PC-9 (cell line): Measurements from ENCODE around the gene GABRA4. TPM values are rescaled to one million over a fixed set of nuclear protein-coding genes. Genes with fewer than 3 reads are reported as not detected.

Experiments used
- BruUV-seq: library from RNA; stranded (reverse); fragments of 400-500 nt; replicated peaks from 2 replicates; lab custom pipeline; 2021; lab: Mats Ljungman, UMichigan
- CTCF ChIA-PET: fragments of 300-600 bp; sonication (Branson Sonifier 250); formaldehyde crosslinking; loops from one replicate; lab custom pipeline; 2022; ENCODE audit warnings: antibody characterized with exemption; lab: Charles Lee
- POLR2A ChIA-PET: fragments of 300-600 bp; sonication (Branson Sonifier 250); formaldehyde crosslinking; loops from one replicate; lab custom pipeline; 2022; ENCODE audit warnings: antibody characterized with exemption; ENCODE audit not compliant: unreplicated experiment; lab: Charles Lee
- DNase-seq, 2 experiments: peaks; one replicate each; pipeline versions ENCODE4 v3.0.0 to v3.0.0-alpha.2; 2015 to 2022; ENCODE audit warnings: mixed read lengths in 1 of 2
- H2AFZ ChIP-seq: fragments of 200-600 bp; sonication (generic); 2 replicates; pipeline ENCODE4 v1.8.1; 2017; ENCODE audit warnings: antibody characterized with exemption
- H3F3A ChIP-seq: fragments of 200-600 bp; sonication (generic); 2 replicates; pipeline ENCODE4 v1.8.1; 2017; ENCODE audit warnings: antibody characterized with exemption, mild to moderate bottlenecking, low read depth; ENCODE audit not compliant: insufficient read depth
- H3K27ac ChIP-seq: fragments of 200-600 bp; sonication (generic); 2 replicates; pipeline ENCODE4 v1.6.1; 2016; ENCODE audit warnings: mixed run types
- H3K27me3 ChIP-seq: fragments of 200-600 bp; sonication (generic); 2 replicates; pipeline ENCODE4 v1.6.1; 2016; ENCODE audit warnings: low read depth, mixed run types; ENCODE audit not compliant: insufficient read depth
- H3K36me3 ChIP-seq: fragments of 200-600 bp; sonication (generic); 2 replicates; pipeline ENCODE4 v1.6.1; 2016; ENCODE audit warnings: low read depth, mixed run types
- H3K4me1 ChIP-seq: fragments of 200-600 bp; sonication (generic); replicated peaks from 2 replicates; pipeline ENCODE4 v1.6.1; 2016; ENCODE audit warnings: mixed run types; ENCODE audit not compliant: insufficient read depth
- H3K4me2 ChIP-seq: fragments of 200-600 bp; sonication (generic); 2 replicates; pipeline ENCODE4 v1.6.1; 2017; ENCODE audit warnings: mixed run types
- H3K4me3 ChIP-seq: fragments of 200-600 bp; sonication (generic); 2 replicates; pipeline ENCODE4 v1.6.1; 2016; ENCODE audit warnings: mixed run types
- H3K79me2 ChIP-seq: fragments of 200-600 bp; sonication (generic); 2 replicates; pipeline ENCODE4 v1.6.1; 2017; ENCODE audit warnings: low read depth, mixed run types
- H3K9me2 ChIP-seq: fragments of 200-600 bp; sonication (generic); 2 replicates; pipeline ENCODE4 v1.8.1; 2017; ENCODE audit warnings: mild to moderate bottlenecking; ENCODE audit not compliant: insufficient read depth
- H3K9me3 ChIP-seq: fragments of 200-600 bp; sonication (generic); 2 replicates; pipeline ENCODE4 v1.8.1; 2016; ENCODE audit warnings: low read depth; ENCODE audit not compliant: insufficient read depth
- H4K20me1 ChIP-seq: fragments of 200-600 bp; sonication (generic); 2 replicates; pipeline ENCODE4 v1.8.1; 2017; ENCODE audit not compliant: insufficient read depth
- CTCF ChIP-seq: fragments of 200-600 bp; sonication (generic); conservative IDR thresholded peaks from 2 replicates; pipeline ENCODE4 v1.6.1; 2017; ENCODE audit warnings: mixed run types, antibody characterized with exemption, mild to moderate bottlenecking, moderate library complexity
- EZH2 ChIP-seq: fragments of 200-600 bp; sonication (generic); IDR thresholded peaks from 2 replicates; pipeline ENCODE4 v1.8.0; 2017; ENCODE audit warnings: antibody characterized with exemption, low read depth
- intact Hi-C: fragments of 100-400 bp; cut with micrococcal nuclease; formaldehyde crosslinking; loops from one replicate; pipeline ENCODE4 v1.10.0; 2022; ENCODE audit not compliant: unreplicated experiment
- total RNA-seq: library from RNA; stranded (reverse); gene quantifications from 2 replicates; pipeline ENCODE4 v1.2.3, GENCODE V29; 2021

Gene GABRA4
- total RNA-seq, 1 experiment from 2014 or later: not detected

- no peaks in the 10 kb centered on the region for H3K79me2 ChIP-seq
- H4K20me1 ChIP-seq: no peaks in the 10 kb centered on the region
- intact Hi-C loops: no loop called here
- H3F3A ChIP-seq: no peaks in the 10 kb centered on the region
- H3K4me2 ChIP-seq: no peak overlapping the region
- no peaks in the 10 kb centered on the region for H3K4me1 ChIP-seq
- no peak overlapping the region for H2AFZ ChIP-seq
- no peaks in the 10 kb centered on the region for H3K9me3 ChIP-seq
- BruUV-seq: no TSS peak
- POLR2A ChIA-PET: no interaction called here
- H3K36me3 ChIP-seq: no peaks in the 10 kb centered on the region
- H3K4me3 ChIP-seq: no peak overlapping the region
- no peak overlapping the region for H3K27ac ChIP-seq
- H3K9me2 ChIP-seq: no peaks in the 10 kb centered on the region
- no peak for TF ChIP-seq EZH2
- TF ChIP-seq CTCF: no peak
- DNase-seq: no peak
- CTCF ChIA-PET: no interaction called here
- H3K27me3 ChIP-seq: no peaks in the 10 kb centered on the region
Observed at GRCh38 chr4:47012676-47013075, 19.3 kb upstream of the GABRA4 start.

- Histone ChIP-seq H3K27ac (no peak overlapping the region), H3K4me3 (no peak overlapping the region), H3K4me2 (peak overlapping the region; percentile 21; the same call in 1 of the 2 replicates), H3K27me3 (no peaks in the 10 kb centered on the region), H2AFZ (no peak overlapping the region), H3K9me2 (no peaks in the 10 kb centered on the region), H3F3A (no peaks in the 10 kb centered on the region), H3K4me1 (no peaks in the 10 kb centered on the region), H4K20me1 (no peaks in the 10 kb centered on the region), H3K79me2 (no peaks in the 10 kb centered on the region), H3K9me3 (no peaks in the 10 kb centered on the region), H3K36me3 (no peaks in the 10 kb centered on the region)
- DNase-seq: no peak
- no TSS peak for BruUV-seq
- CTCF ChIA-PET: no interaction called here
- intact Hi-C loops: no loop called here
- TF ChIP-seq EZH2: no peak
- TF ChIP-seq CTCF: no peak
- POLR2A ChIA-PET: no interaction called here
Observed at GRCh38 chr4:47010912-47011446, 17.6 kb upstream of the GABRA4 start.

- TF ChIP-seq CTCF: no peak
- TF ChIP-seq EZH2: no peak
- no peaks in the 10 kb centered on the region for H3K4me1 ChIP-seq
- DNase-seq: no peak
- no peak overlapping the region for H3K4me3 ChIP-seq
- H3K79me2 ChIP-seq: no peaks in the 10 kb centered on the region
- H3K27me3 ChIP-seq: no peaks in the 10 kb centered on the region
- no peaks in the 10 kb centered on the region for H3K36me3 ChIP-seq
- H4K20me1 ChIP-seq: no peaks in the 10 kb centered on the region
- H3K27ac ChIP-seq: no peak overlapping the region
- ChIA-PET POLR2A (no interaction called here), CTCF (no interaction called here)
- H3K4me2 ChIP-seq: peak overlapping the region; percentile 21; the same call in 1 of the 2 replicates
- no peaks in the 10 kb centered on the region for H3K9me3 ChIP-seq
- no peaks in the 10 kb centered on the region for H3F3A ChIP-seq
- BruUV-seq: no TSS peak
- intact Hi-C loops: no loop called here
- no peak overlapping the region for H2AFZ ChIP-seq
- no peaks in the 10 kb centered on the region for H3K9me2 ChIP-seq
Observed at GRCh38 chr4:47010347-47010911, 17.0 kb upstream of the GABRA4 start.
